Neural cell (in vitro differentiated cells): ENCODE measurements around the gene DHRS9.

Experiments
- EZH2 ChIP-seq: fragments of 200-600, 300-800 bp; shearing (Covaris generic), sonication (generic); IDR thresholded peaks from 2 replicates; pipeline ENCODE4 v1.6.1; 2014; ENCODE audit warnings: antibody characterized with exemption, low read length, borderline replicate concordance, mild to moderate bottlenecking; ENCODE audit not compliant: insufficient read depth, poor library complexity, severe bottlenecking
- TAF1 ChIP-seq: IDR thresholded peaks from 2 replicates; pipeline ENCODE4 v1.6.1; 2012; ENCODE audit warnings: low read depth
- TF ChIP-seq, protein P1 (sequence below): IDR thresholded peaks from 2 replicates; pipeline ENCODE4 v1.6.1; 2012; ENCODE audit warnings: borderline replicate concordance
- TF ChIP-seq, protein P2 (sequence below): fragments of 450-650 bp; IDR thresholded peaks from 2 replicates; pipeline ENCODE4 v1.5.1; 2014; ENCODE audit warnings: antibody characterized with exemption, mild to moderate bottlenecking, moderate library complexity; ENCODE audit not compliant: poor library complexity, severe bottlenecking

DNA sequence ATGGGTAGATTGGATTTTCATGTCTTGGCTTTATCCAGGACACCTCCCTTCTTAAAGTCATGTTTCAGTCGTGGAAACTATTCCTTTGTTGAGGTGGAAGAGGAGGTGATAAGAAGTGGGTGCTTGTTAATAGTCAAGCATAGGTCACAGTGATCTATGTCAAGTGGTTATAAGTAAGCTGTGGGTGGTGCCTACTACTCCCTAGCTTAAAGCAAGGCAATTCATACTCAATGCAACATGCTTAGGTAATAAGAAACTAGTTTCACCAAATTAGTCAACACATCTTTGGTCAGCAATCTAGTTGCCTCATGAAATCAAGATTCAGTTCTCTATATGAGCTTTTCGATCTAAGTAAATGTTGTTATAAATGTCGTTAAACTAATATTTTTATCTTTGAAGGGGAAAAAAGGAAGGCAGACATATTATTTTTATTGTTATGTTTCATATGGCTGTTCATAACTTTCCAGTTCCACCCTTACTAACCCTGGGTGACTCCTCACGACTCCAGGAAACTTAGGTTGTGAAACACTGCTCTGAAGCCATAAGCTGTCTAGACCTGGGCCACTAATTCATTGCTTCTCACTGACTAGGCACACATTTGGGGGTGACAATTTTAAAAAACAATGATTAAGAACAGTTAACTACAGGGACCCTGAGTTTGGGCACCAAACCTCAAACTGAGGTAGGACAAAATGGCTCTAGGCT is 32.5 kb upstream of the DHRS9 start:
- TF ChIP-seq, protein P1, sequence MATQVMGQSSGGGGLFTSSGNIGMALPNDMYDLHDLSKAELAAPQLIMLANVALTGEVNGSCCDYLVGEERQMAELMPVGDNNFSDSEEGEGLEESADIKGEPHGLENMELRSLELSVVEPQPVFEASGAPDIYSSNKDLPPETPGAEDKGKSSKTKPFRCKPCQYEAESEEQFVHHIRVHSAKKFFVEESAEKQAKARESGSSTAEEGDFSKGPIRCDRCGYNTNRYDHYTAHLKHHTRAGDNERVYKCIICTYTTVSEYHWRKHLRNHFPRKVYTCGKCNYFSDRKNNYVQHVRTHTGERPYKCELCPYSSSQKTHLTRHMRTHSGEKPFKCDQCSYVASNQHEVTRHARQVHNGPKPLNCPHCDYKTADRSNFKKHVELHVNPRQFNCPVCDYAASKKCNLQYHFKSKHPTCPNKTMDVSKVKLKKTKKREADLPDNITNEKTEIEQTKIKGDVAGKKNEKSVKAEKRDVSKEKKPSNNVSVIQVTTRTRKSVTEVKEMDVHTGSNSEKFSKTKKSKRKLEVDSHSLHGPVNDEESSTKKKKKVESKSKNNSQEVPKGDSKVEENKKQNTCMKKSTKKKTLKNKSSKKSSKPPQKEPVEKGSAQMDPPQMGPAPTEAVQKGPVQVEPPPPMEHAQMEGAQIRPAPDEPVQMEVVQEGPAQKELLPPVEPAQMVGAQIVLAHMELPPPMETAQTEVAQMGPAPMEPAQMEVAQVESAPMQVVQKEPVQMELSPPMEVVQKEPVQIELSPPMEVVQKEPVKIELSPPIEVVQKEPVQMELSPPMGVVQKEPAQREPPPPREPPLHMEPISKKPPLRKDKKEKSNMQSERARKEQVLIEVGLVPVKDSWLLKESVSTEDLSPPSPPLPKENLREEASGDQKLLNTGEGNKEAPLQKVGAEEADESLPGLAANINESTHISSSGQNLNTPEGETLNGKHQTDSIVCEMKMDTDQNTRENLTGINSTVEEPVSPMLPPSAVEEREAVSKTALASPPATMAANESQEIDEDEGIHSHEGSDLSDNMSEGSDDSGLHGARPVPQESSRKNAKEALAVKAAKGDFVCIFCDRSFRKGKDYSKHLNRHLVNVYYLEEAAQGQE = no peak
- TF ChIP-seq EZH2 = no peak
- no peak for TF ChIP-seq TAF1
- TF ChIP-seq, protein P2, sequence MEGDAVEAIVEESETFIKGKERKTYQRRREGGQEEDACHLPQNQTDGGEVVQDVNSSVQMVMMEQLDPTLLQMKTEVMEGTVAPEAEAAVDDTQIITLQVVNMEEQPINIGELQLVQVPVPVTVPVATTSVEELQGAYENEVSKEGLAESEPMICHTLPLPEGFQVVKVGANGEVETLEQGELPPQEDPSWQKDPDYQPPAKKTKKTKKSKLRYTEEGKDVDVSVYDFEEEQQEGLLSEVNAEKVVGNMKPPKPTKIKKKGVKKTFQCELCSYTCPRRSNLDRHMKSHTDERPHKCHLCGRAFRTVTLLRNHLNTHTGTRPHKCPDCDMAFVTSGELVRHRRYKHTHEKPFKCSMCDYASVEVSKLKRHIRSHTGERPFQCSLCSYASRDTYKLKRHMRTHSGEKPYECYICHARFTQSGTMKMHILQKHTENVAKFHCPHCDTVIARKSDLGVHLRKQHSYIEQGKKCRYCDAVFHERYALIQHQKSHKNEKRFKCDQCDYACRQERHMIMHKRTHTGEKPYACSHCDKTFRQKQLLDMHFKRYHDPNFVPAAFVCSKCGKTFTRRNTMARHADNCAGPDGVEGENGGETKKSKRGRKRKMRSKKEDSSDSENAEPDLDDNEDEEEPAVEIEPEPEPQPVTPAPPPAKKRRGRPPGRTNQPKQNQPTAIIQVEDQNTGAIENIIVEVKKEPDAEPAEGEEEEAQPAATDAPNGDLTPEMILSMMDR = no peak
